HEK293 (cell line): ENCODE measurements around the gene DDX18.

Experiments
- HOXA7 ChIP-seq: sonication (generic); formaldehyde crosslinking; IDR thresholded peaks from 2 replicates; pipeline ENCODE4 v1.8.1; 2022; ENCODE audit warnings: missing genetic modification reagents, borderline replicate concordance
- HOXC10 ChIP-seq: sonication (generic); formaldehyde crosslinking; IDR thresholded peaks from 2 replicates; pipeline ENCODE4 v1.8.1; 2023; ENCODE audit warnings: mild to moderate bottlenecking, missing genetic modification reagents
- PRDM6 ChIP-seq: fragments of 450-650 bp; formaldehyde crosslinking; IDR thresholded peaks from 2 replicates; pipeline ENCODE4 v1.5.1; 2017; ENCODE audit warnings: missing biosample characterization, missing genetic modification characterization
- REPIN1 ChIP-seq: fragments of 450-650 bp; formaldehyde crosslinking; IDR thresholded peaks from 2 replicates; pipeline ENCODE4 v1.5.1; 2017; ENCODE audit warnings: missing biosample characterization, missing genetic modification characterization, low read depth
- ZBTB1 ChIP-seq: fragments of 450-650 bp; formaldehyde crosslinking; IDR thresholded peaks from 2 replicates; pipeline ENCODE4 v1.5.1; 2016; ENCODE audit warnings: missing biosample characterization, missing genetic modification characterization
- ZBTB7A ChIP-seq: fragments of 450-650 bp; formaldehyde crosslinking; IDR thresholded peaks from 2 replicates; pipeline ENCODE4 v1.5.1; 2016; ENCODE audit warnings: low read depth, missing biosample characterization, missing genetic modification characterization
- ZIC2 ChIP-seq: fragments of 450-650 bp; formaldehyde crosslinking; IDR thresholded peaks from 2 replicates; pipeline ENCODE4 v1.5.1; 2016; ENCODE audit warnings: missing biosample characterization, missing genetic modification characterization
- ZNF211 ChIP-seq: fragments of 450-650 bp; formaldehyde crosslinking; IDR thresholded peaks from 2 replicates; pipeline ENCODE4 v1.5.1; 2016; ENCODE audit warnings: low read depth, missing biosample characterization, missing genetic modification characterization
- ZNF24 ChIP-seq: fragments of 450-650 bp; formaldehyde crosslinking; IDR thresholded peaks from 2 replicates; pipeline ENCODE4 v1.5.1; 2016; ENCODE audit warnings: missing biosample characterization, missing genetic modification characterization
- ZNF488 ChIP-seq: fragments of 450-650 bp; formaldehyde crosslinking; IDR thresholded peaks from 2 replicates; pipeline ENCODE4 v1.5.1; 2016; ENCODE audit warnings: missing biosample characterization, missing genetic modification characterization
- TF ChIP-seq, protein P1 (sequence below): fragments of 450-650 bp; formaldehyde crosslinking; IDR thresholded peaks from 2 replicates; pipeline ENCODE4 v1.5.1; 2016; ENCODE audit warnings: missing biosample characterization, missing genetic modification characterization
- TF ChIP-seq, protein P2 (sequence below): sonication (generic); formaldehyde crosslinking; IDR thresholded peaks from 2 replicates; pipeline ENCODE4 v1.8.1; 2022; ENCODE audit warnings: mild to moderate bottlenecking, moderate library complexity, missing genetic modification reagents
- TF ChIP-seq, protein P3 (sequence below): fragments of 450-650 bp; formaldehyde crosslinking; IDR thresholded peaks from 2 replicates; pipeline ENCODE4 v1.5.1; 2016; ENCODE audit warnings: missing biosample characterization, missing genetic modification characterization, low read depth

DNA sequence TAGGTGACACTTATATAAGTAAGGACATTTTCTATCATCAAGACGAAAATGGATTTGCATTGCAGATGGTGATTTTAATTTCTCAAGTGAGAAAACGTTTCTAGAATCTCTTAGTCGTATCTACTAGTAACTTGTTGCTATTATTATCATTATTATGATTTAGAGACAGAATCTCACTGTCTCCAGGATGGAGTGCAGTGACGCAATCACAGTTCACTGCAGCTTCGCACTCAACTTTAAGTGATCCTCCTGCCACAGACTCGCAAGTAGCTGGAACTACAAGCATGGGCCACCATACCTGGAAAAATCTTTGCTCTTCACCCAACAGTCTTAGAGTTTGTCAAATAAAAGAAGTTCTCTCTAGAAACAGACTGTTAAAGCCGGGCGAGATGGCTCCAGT is 37.6 kb upstream of the DDX18 start:
- no peak for TF ChIP-seq HOXA7 (CRISPR knock-in tag)
- no peak for TF ChIP-seq ZIC2 (tag by site-specific recombination)
- TF ChIP-seq, protein P1, sequence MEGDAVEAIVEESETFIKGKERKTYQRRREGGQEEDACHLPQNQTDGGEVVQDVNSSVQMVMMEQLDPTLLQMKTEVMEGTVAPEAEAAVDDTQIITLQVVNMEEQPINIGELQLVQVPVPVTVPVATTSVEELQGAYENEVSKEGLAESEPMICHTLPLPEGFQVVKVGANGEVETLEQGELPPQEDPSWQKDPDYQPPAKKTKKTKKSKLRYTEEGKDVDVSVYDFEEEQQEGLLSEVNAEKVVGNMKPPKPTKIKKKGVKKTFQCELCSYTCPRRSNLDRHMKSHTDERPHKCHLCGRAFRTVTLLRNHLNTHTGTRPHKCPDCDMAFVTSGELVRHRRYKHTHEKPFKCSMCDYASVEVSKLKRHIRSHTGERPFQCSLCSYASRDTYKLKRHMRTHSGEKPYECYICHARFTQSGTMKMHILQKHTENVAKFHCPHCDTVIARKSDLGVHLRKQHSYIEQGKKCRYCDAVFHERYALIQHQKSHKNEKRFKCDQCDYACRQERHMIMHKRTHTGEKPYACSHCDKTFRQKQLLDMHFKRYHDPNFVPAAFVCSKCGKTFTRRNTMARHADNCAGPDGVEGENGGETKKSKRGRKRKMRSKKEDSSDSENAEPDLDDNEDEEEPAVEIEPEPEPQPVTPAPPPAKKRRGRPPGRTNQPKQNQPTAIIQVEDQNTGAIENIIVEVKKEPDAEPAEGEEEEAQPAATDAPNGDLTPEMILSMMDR, result no peak
- TF ChIP-seq, protein P2, sequence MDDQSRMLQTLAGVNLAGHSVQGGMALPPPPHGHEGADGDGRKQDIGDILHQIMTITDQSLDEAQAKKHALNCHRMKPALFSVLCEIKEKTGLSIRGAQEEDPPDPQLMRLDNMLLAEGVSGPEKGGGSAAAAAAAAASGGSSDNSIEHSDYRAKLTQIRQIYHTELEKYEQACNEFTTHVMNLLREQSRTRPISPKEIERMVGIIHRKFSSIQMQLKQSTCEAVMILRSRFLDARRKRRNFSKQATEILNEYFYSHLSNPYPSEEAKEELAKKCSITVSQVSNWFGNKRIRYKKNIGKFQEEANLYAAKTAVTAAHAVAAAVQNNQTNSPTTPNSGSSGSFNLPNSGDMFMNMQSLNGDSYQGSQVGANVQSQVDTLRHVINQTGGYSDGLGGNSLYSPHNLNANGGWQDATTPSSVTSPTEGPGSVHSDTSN, result no peak
- no peak for TF ChIP-seq ZNF211 (tag by site-specific recombination)
- TF ChIP-seq ZNF24 (tag by site-specific recombination), result no peak
- TF ChIP-seq PRDM6 (tag by site-specific recombination), result no peak
- TF ChIP-seq HOXC10, result no peak
- TF ChIP-seq, protein P3, sequence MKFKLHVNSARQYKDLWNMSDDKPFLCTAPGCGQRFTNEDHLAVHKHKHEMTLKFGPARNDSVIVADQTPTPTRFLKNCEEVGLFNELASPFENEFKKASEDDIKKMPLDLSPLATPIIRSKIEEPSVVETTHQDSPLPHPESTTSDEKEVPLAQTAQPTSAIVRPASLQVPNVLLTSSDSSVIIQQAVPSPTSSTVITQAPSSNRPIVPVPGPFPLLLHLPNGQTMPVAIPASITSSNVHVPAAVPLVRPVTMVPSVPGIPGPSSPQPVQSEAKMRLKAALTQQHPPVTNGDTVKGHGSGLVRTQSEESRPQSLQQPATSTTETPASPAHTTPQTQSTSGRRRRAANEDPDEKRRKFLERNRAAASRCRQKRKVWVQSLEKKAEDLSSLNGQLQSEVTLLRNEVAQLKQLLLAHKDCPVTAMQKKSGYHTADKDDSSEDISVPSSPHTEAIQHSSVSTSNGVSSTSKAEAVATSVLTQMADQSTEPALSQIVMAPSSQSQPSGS (tag by site-specific recombination), result no peak
- no peak for TF ChIP-seq ZBTB7A (tag by site-specific recombination)
- TF ChIP-seq ZBTB1 (tag by site-specific recombination), result no peak
- no peak for TF ChIP-seq REPIN1
- no peak for TF ChIP-seq ZNF488 (tag by site-specific recombination)
